Erythroblast (primary cell): ENCODE measurements around the gene TEX50.

Experiments used
- GATA1 ChIP-seq: IDR thresholded peaks from 2 replicates; pipeline ENCODE4 v1.6.1; 2011; ENCODE audit warnings: low read depth, mild to moderate bottlenecking, control low read depth, low read length, moderate library complexity
- POLR2A ChIP-seq: IDR thresholded peaks from 2 replicates; pipeline ENCODE4 v1.6.1; 2011; ENCODE audit warnings: mild to moderate bottlenecking, low read length

DNA sequence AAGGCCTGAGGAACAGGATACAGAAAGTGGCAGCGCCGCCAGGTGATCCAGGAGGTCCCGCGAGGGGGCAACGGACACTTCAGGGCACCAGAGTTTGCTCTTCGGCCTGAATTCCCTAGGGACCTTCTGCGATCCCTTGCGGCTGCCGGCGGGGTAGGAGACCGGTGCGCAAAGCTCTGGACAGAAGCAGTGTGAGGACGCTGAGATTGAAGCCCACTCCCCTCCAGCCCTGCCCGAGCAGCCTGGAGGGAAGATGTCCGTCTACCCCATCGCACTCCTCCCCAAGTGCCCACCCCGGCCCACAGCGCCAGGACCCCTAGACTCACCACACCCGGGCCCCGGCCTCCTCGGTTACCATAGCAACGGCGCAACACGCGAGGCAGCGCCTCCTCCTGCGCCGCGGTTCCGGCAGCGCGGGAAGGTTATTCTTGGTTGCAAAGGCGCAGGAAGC lies 34.4 kb downstream of the TEX50 start, which contains the start of gene ANKRD45:
- TF ChIP-seq POLR2A: no peak
- no peak for TF ChIP-seq GATA1
